Measurements from ENCODE around the gene PLRG1. TPM values are rescaled to one million over a fixed set of nuclear protein-coding genes. Genes with fewer than 3 reads are reported as not detected.

The PLRG1 gene
- polyA plus RNA-seq, 2 donors: 28.9 to 56.0 TPM

DNA sequence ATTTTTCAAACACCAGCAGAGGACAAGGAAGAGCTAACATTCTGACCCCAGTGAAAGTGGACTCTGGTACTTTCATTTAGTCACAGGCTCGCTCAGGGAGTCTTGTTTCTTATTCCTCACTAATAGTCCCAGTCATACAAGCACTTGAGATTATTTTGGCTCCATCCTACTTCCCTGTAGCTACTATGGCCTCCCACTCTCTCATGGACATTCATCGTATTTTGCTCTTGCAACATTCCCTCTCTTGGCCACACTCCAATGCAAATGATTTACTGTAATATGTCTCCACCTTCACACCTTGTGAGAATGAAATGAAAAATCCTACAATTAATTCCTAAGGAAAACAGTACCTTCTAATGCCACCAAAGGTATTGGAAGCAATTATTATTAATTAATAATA is 21.3 kb downstream of the PLRG1 start:
- WGBS, 2 donors: 36 to 51% methylated on average over 2 of the region's 2 CpGs
- H3K27me3 ChIP-seq (ENCODE audit: control insufficient read depth in 1 of 2, insufficient read depth in 2 of 2, low read length in 2 of 2): no peaks in the 10 kb centered on the region
- H3K36me3 ChIP-seq (ENCODE audit: control insufficient read depth in 2 of 2, insufficient read depth in 2 of 2, low read length in 1 of 2): no peaks in the 10 kb centered on the region
- H3K27ac ChIP-seq (ENCODE audit: low read depth in 2 of 2, low read length in 1 of 2): peak overlapping the region; percentile 38 to 66
- H3K9me3 ChIP-seq (ENCODE audit: control insufficient read depth in 2 of 2, insufficient read depth in 1 of 2, low read depth in 1 of 2, low read length in 1 of 2): no peaks in the 10 kb centered on the region
- no peaks in the 10 kb centered on the region for H3K4me1 ChIP-seq (ENCODE audit: control insufficient read depth in 2 of 2, insufficient read depth in 2 of 2, low read length in 1 of 2)
- no peak overlapping the region for H3K4me3 ChIP-seq (ENCODE audit: low read depth in 1 of 2, low read length in 2 of 2)

- 81 to 82% methylated on average over 4 of the region's 4 CpGs for WGBS, 2 donors
- H3K4me1 ChIP-seq (ENCODE audit: control insufficient read depth in 2 of 2, insufficient read depth in 2 of 2, low read length in 1 of 2): no peaks in the 10 kb centered on the region
- no peaks in the 10 kb centered on the region for H3K27me3 ChIP-seq (ENCODE audit: control insufficient read depth in 1 of 2, insufficient read depth in 2 of 2, low read length in 2 of 2)
- no peaks in the 10 kb centered on the region for H3K9me3 ChIP-seq (ENCODE audit: control insufficient read depth in 2 of 2, insufficient read depth in 1 of 2, low read depth in 1 of 2, low read length in 1 of 2)
- no peak overlapping the region for H3K27ac ChIP-seq (ENCODE audit: low read depth in 2 of 2, low read length in 1 of 2)
- H3K4me3 ChIP-seq (ENCODE audit: low read depth in 1 of 2, low read length in 2 of 2): no peak overlapping the region
- no peaks in the 10 kb centered on the region for H3K36me3 ChIP-seq (ENCODE audit: control insufficient read depth in 2 of 2, insufficient read depth in 2 of 2, low read length in 1 of 2)
Observed at GRCh38 chr4:154527308-154527707, 22.9 kb downstream of the PLRG1 start.

- WGBS, 2 donors: 24 to 34% methylated on average over 2 of the region's 2 CpGs
- Histone ChIP-seq H3K9me3 (ENCODE audit: control insufficient read depth in 2 of 2, insufficient read depth in 1 of 2, low read depth in 1 of 2, low read length in 1 of 2) (no peaks in the 10 kb centered on the region), H3K27ac (ENCODE audit: low read depth in 2 of 2, low read length in 1 of 2) (no peak overlapping the region), H3K36me3 (ENCODE audit: control insufficient read depth in 2 of 2, insufficient read depth in 2 of 2, low read length in 1 of 2) (no peaks in the 10 kb centered on the region), H3K27me3 (ENCODE audit: control insufficient read depth in 1 of 2, insufficient read depth in 2 of 2, low read length in 2 of 2) (no peaks in the 10 kb centered on the region), H3K4me1 (ENCODE audit: control insufficient read depth in 2 of 2, insufficient read depth in 2 of 2, low read length in 1 of 2) (no peaks in the 10 kb centered on the region), H3K4me3 (ENCODE audit: low read depth in 1 of 2, low read length in 2 of 2) (no peak overlapping the region)
Observed at GRCh38 chr4:154526151-154526550, 24.0 kb downstream of the PLRG1 start.

- H3K27me3 ChIP-seq (ENCODE audit: control insufficient read depth in 1 of 2, insufficient read depth in 2 of 2, low read length in 2 of 2): no peaks in the 10 kb centered on the region
Observed at GRCh38 chr4:154521607-154522006, 28.6 kb downstream of the PLRG1 start.

GRCh38 chr4:154519214-154519613 is 31.0 kb downstream of the PLRG1 start:
- 81 to 83% methylated on average over 4 of the region's 4 CpGs for WGBS, 2 donors
- no peak overlapping the region for H3K27ac ChIP-seq (ENCODE audit: low read depth in 2 of 2, low read length in 1 of 2)
- no peaks in the 10 kb centered on the region for H3K36me3 ChIP-seq (ENCODE audit: control insufficient read depth in 2 of 2, insufficient read depth in 2 of 2, low read length in 1 of 2)
- H3K4me1 ChIP-seq (ENCODE audit: control insufficient read depth in 2 of 2, insufficient read depth in 2 of 2, low read length in 1 of 2): no peaks in the 10 kb centered on the region
- H3K27me3 ChIP-seq (ENCODE audit: control insufficient read depth in 1 of 2, insufficient read depth in 2 of 2, low read length in 2 of 2): no peaks in the 10 kb centered on the region
- no peaks in the 10 kb centered on the region for H3K9me3 ChIP-seq (ENCODE audit: control insufficient read depth in 2 of 2, insufficient read depth in 1 of 2, low read depth in 1 of 2, low read length in 1 of 2)
- no peak overlapping the region for H3K4me3 ChIP-seq (ENCODE audit: low read depth in 1 of 2, low read length in 2 of 2)

More at GRCh38 chr4:154521607-154522006, 28.6 kb downstream of the PLRG1 start:
- Histone ChIP-seq H3K4me1 (ENCODE audit: control insufficient read depth in 2 of 2, insufficient read depth in 2 of 2, low read length in 1 of 2) (no peaks in the 10 kb centered on the region), H3K36me3 (ENCODE audit: control insufficient read depth in 2 of 2, insufficient read depth in 2 of 2, low read length in 1 of 2) (no peaks in the 10 kb centered on the region), H3K4me3 (ENCODE audit: low read depth in 1 of 2, low read length in 2 of 2) (no peak overlapping the region), H3K27ac (ENCODE audit: low read depth in 2 of 2, low read length in 1 of 2) (no peak overlapping the region), H3K9me3 (ENCODE audit: control insufficient read depth in 2 of 2, insufficient read depth in 1 of 2, low read depth in 1 of 2, low read length in 1 of 2) (no peaks in the 10 kb centered on the region)

GRCh38 chr4:154517591-154517990 is 32.6 kb downstream of the PLRG1 start:
- Histone ChIP-seq H3K4me3 (ENCODE audit: low read depth in 1 of 2, low read length in 2 of 2) (no peak overlapping the region), H3K9me3 (ENCODE audit: control insufficient read depth in 2 of 2, insufficient read depth in 1 of 2, low read depth in 1 of 2, low read length in 1 of 2) (no peaks in the 10 kb centered on the region), H3K27me3 (ENCODE audit: control insufficient read depth in 1 of 2, insufficient read depth in 2 of 2, low read length in 2 of 2) (no peaks in the 10 kb centered on the region), H3K36me3 (ENCODE audit: control insufficient read depth in 2 of 2, insufficient read depth in 2 of 2, low read length in 1 of 2) (no peaks in the 10 kb centered on the region), H3K27ac (ENCODE audit: low read depth in 2 of 2, low read length in 1 of 2) (no peak overlapping the region), H3K4me1 (ENCODE audit: control insufficient read depth in 2 of 2, insufficient read depth in 2 of 2, low read length in 1 of 2) (no peaks in the 10 kb centered on the region)
- WGBS, 2 donors: 73 to 82% methylated on average over 4 of the region's 4 CpGs

DNA sequence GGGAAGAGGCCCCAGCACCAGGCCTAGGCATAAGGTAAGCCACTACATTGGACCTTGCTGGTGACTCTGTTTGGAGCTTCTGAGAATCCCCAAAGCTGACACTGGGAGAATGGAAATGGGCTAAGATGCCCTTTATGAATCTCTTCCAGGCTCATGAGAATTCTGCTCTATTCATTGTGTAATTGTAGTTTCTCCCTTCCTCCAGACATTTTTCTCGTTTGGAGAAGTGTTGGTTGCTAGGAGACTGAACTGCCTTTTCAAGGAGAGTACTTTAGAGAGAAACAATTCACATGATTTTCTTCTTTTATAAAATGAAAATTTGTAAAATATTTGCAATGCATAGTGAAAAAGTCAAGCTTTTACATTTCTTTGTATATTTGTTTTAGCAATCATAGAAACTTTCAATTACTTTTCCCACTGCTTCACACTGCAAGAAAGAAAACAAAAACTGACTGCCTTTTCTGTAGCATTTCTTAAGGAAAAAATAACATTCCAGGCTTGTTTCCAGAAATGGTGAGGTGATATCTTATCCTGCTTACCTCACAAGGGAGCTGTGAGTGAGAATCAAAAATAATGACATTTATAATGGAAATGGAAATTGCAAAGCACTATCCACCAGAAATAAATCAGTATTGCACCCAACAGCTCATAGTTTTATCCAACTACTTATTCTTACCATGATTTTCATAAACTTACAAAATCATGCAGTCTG is 33.7 kb downstream of the PLRG1 start:
- no peaks in the 10 kb centered on the region for H3K9me3 ChIP-seq (ENCODE audit: control insufficient read depth in 2 of 2, insufficient read depth in 1 of 2, low read depth in 1 of 2, low read length in 1 of 2)
- H3K4me1 ChIP-seq (ENCODE audit: control insufficient read depth in 2 of 2, insufficient read depth in 2 of 2, low read length in 1 of 2): no peaks in the 10 kb centered on the region
- no peaks in the 10 kb centered on the region for H3K27me3 ChIP-seq (ENCODE audit: control insufficient read depth in 1 of 2, insufficient read depth in 2 of 2, low read length in 2 of 2)
- H3K4me3 ChIP-seq (ENCODE audit: low read depth in 1 of 2, low read length in 2 of 2): no peak overlapping the region
- no peak overlapping the region for H3K27ac ChIP-seq (ENCODE audit: low read depth in 2 of 2, low read length in 1 of 2)
- 12 to 13% methylated on average over 1 of the region's 1 CpG for WGBS, 2 donors
- no peaks in the 10 kb centered on the region for H3K36me3 ChIP-seq (ENCODE audit: control insufficient read depth in 2 of 2, insufficient read depth in 2 of 2, low read length in 1 of 2)

DNA sequence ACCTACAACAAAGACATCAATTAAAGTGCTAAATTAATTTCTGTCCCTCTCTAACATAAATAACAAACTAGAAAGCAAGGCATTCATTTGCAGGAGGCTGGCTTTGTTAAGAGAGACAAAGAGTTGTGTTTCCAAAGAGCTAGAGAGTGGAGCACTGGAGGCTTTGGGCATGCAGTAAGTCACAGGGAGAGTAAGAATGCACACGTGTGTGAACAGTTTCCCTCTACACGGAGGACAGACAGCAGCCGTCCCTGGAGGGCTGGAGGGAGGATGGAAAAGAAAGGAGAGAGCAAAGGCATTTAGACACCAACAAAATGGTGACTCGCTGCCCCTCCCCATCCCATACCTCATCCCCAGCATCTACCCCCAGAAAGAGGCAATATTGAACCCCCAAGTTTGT is 38.2 kb downstream of the PLRG1 start:
- no peaks in the 10 kb centered on the region for H3K27me3 ChIP-seq (ENCODE audit: control insufficient read depth in 1 of 2, insufficient read depth in 2 of 2, low read length in 2 of 2)
- no peak overlapping the region for H3K4me3 ChIP-seq (ENCODE audit: low read depth in 1 of 2, low read length in 2 of 2)
- no peaks in the 10 kb centered on the region for H3K36me3 ChIP-seq (ENCODE audit: control insufficient read depth in 2 of 2, insufficient read depth in 2 of 2, low read length in 1 of 2)
- H3K4me1 ChIP-seq (ENCODE audit: control insufficient read depth in 2 of 2, insufficient read depth in 2 of 2, low read length in 1 of 2): no peaks in the 10 kb centered on the region
- H3K27ac ChIP-seq (ENCODE audit: low read depth in 2 of 2, low read length in 1 of 2): no peak overlapping the region
- 68 to 69% methylated on average over 4 of the region's 4 CpGs for WGBS, 2 donors
- no peaks in the 10 kb centered on the region for H3K9me3 ChIP-seq (ENCODE audit: control insufficient read depth in 2 of 2, insufficient read depth in 1 of 2, low read depth in 1 of 2, low read length in 1 of 2)

GRCh38 chr4:154511548-154511947 is 38.7 kb downstream of the PLRG1 start:
- H3K27me3 ChIP-seq (ENCODE audit: control insufficient read depth in 1 of 2, insufficient read depth in 2 of 2, low read length in 2 of 2): no peaks in the 10 kb centered on the region
- no peaks in the 10 kb centered on the region for H3K9me3 ChIP-seq (ENCODE audit: control insufficient read depth in 2 of 2, insufficient read depth in 1 of 2, low read depth in 1 of 2, low read length in 1 of 2)

DNA sequence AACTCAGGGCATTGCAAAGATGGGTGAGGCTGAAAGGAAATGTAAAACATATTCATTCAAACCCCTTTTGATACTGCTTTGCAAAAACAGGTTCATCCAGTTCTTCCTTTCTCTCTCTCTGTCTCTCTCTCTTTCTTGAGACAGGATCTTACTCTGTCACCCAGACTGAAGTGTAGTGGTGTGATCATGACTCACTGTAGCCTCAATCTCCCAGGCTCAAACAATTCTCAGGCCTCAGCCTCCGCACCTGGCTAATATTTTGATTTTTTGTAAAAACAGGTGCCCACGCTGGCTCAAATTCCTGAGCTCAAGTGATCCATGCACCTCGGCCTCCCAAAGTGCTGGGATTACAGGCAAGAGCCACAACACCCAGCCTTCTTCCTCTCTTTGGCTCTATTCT is 43.0 kb downstream of the PLRG1 start:
- H3K36me3 ChIP-seq (ENCODE audit: control insufficient read depth in 2 of 2, insufficient read depth in 2 of 2, low read length in 1 of 2): no peaks in the 10 kb centered on the region
- H3K27ac ChIP-seq (ENCODE audit: low read depth in 2 of 2, low read length in 1 of 2): peak overlapping the region; percentile 86 to 89
- no peaks in the 10 kb centered on the region for H3K27me3 ChIP-seq (ENCODE audit: control insufficient read depth in 1 of 2, insufficient read depth in 2 of 2, low read length in 2 of 2)
- no peaks in the 10 kb centered on the region for H3K4me1 ChIP-seq (ENCODE audit: control insufficient read depth in 2 of 2, insufficient read depth in 2 of 2, low read length in 1 of 2)
- WGBS, 2 donors: 54 to 72% methylated on average over 3 of the region's 3 CpGs
- H3K4me3 ChIP-seq (ENCODE audit: low read depth in 1 of 2, low read length in 2 of 2): no peak overlapping the region
- no peaks in the 10 kb centered on the region for H3K9me3 ChIP-seq (ENCODE audit: control insufficient read depth in 2 of 2, insufficient read depth in 1 of 2, low read depth in 1 of 2, low read length in 1 of 2)

More at GRCh38 chr4:154511548-154511947, 38.7 kb downstream of the PLRG1 start:
- H3K36me3 ChIP-seq (ENCODE audit: control insufficient read depth in 2 of 2, insufficient read depth in 2 of 2, low read length in 1 of 2): no peaks in the 10 kb centered on the region
- no peaks in the 10 kb centered on the region for H3K4me1 ChIP-seq (ENCODE audit: control insufficient read depth in 2 of 2, insufficient read depth in 2 of 2, low read length in 1 of 2)
- 45 to 71% methylated on average over 2 of the region's 2 CpGs for WGBS, 2 donors
- H3K27ac ChIP-seq (ENCODE audit: low read depth in 2 of 2, low read length in 1 of 2): no peak overlapping the region
- no peak overlapping the region for H3K4me3 ChIP-seq (ENCODE audit: low read depth in 1 of 2, low read length in 2 of 2)

Measured in esophagus (tissue), 2 donors.